ENCODE measurements around the gene NDST1.

DNA sequence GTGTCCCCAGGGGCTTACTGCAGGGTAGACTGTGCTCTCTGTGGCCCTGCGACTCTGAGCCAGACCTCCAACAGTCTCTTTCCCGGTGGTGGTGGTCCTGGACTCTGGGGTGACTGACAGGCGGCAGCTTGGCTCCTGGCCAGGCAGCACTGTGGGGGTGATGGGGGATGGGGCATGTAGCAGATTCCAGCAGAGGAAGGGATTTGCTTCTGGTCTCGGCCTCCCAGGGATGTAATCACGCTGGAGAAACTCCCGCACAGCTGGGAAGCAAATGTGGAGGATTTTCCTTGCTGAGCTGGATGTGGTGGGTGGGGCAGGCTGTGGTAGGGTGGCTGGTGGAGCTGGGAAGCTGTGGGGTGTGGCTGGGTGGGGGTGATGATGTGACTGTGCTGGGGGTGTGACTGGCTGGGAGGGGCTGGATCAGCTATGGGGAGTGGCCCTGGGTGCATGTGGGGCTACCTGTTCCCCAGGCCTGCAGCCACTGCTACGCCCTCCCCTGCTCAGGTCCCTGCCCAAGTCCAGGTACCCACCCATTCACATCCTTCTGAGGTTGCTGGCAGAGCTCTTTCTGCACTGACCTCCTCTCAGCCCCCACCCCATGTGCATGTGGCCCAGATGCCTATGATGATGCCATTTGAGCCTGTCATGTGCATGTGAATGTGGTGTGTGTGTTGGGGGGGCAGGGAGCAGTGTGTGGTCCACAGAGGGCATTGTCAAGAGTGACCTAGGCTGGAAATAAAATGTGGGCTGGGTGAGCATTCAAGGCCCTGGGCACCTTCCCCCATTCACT, 3.8 kb downstream of the NDST1 start:
- no peak for TF ChIP-seq GATA2 (IDR thresholded peaks at IDR 0.05; ENCODE audit: low read depth, low read length)
- no peak for TF ChIP-seq GATA3 (IDR thresholded peaks at IDR 0.05; ENCODE audit: low read depth, low read length)

Data from SH-SY5Y (cell line).